NCI-H1436 (cell line): ENCODE results near the gene MTERF1.
"Not testable (repeated sequence)": the region's sequence is repeated elsewhere in the genome, so short reads cannot be mapped to it uniquely, and the experiment has no call there.

Source experiments
- DNase-seq: peaks from one replicate; lab custom pipeline; 2025; lab: John Stamatoyannopoulos, UW

Gene MTERF1

GRCh38 chr7:91883676-91884362 is 3.3 kb upstream of the MTERF1 start:
- no peak for DNase-seq

GRCh38 chr7:91880016-91880412 is 488 bp downstream of the MTERF1 start:
- no peak for DNase-seq

- DNase-seq, result no peak
These were observed 3.9 kb downstream of the MTERF1 start for GRCh38 chr7:91876391-91877133.

GRCh38 chr7:91875851-91876250 is 4.7 kb downstream of the MTERF1 start:
- no peak for DNase-seq

GRCh38 chr7:91872928-91873327 is 7.6 kb downstream of the MTERF1 start:
- DNase-seq, result no peak

GRCh38 chr7:91872069-91872468 is 8.4 kb downstream of the MTERF1 start:
- DNase-seq, result no peak

GRCh38 chr7:91869661-91870060 is 10.8 kb downstream of the MTERF1 start:
- DNase-seq, result no peak

GRCh38 chr7:91866599-91867148 is 13.8 kb downstream of the MTERF1 start:
- no peak for DNase-seq

GRCh38 chr7:91865511-91865910 is 15.0 kb downstream of the MTERF1 start:
- no peak for DNase-seq

- not testable (repeated sequence) for DNase-seq
These were observed 15.9 kb downstream of the MTERF1 start for GRCh38 chr7:91864604-91865003.

- DNase-seq, result no peak
These were observed 16.4 kb downstream of the MTERF1 start for GRCh38 chr7:91864070-91864469.

GRCh38 chr7:91852263-91852741 is 28.2 kb downstream of the MTERF1 start:
- no peak for DNase-seq

GRCh38 chr7:91850455-91850854 is 30.0 kb downstream of the MTERF1 start:
- no peak for DNase-seq

- no peak for DNase-seq
These were observed 32.5 kb downstream of the MTERF1 start for GRCh38 chr7:91847876-91848588.

GRCh38 chr7:91847231-91847630 is 33.3 kb downstream of the MTERF1 start:
- no peak for DNase-seq

GRCh38 chr7:91846436-91846835 is 34.1 kb downstream of the MTERF1 start:
- no peak for DNase-seq

GRCh38 chr7:91843831-91844230 is 36.7 kb downstream of the MTERF1 start:
- no peak for DNase-seq

GRCh38 chr7:91838439-91838838 is 42.1 kb downstream of the MTERF1 start:
- DNase-seq, result no peak

GRCh38 chr7:91837397-91838070 is 43.0 kb downstream of the MTERF1 start:
- DNase-seq, result no peak

- DNase-seq, result no peak
These were observed 44.6 kb downstream of the MTERF1 start for GRCh38 chr7:91835826-91836368.

- no peak for DNase-seq
These were observed 45.2 kb downstream of the MTERF1 start for GRCh38 chr7:91835091-91835825.
